Ectodermal cell (in vitro differentiated cells): ENCODE measurements around the gene WWOX.
"Not testable (repeated sequence)": the region's sequence is repeated elsewhere in the genome, so short reads cannot be mapped to it uniquely, and the experiment has no call there.

Experiments
- H3K27ac ChIP-seq: 2 replicates; pipeline ENCODE4 v1.7.0; 2013; ENCODE audit warnings: mild to moderate bottlenecking, low read depth, low read length; ENCODE audit not compliant: insufficient read depth, poor library complexity, severe bottlenecking
- H3K27me3 ChIP-seq: 2 replicates; pipeline ENCODE4 v1.7.0; 2013; ENCODE audit warnings: mild to moderate bottlenecking, low read length; ENCODE audit not compliant: insufficient read depth, control insufficient read depth, poor library complexity, severe bottlenecking
- H3K36me3 ChIP-seq: one replicate; pipeline ENCODE4 v1.7.0; 2013; ENCODE audit warnings: low read length; ENCODE audit not compliant: control insufficient read depth, insufficient read depth
- H3K4me1 ChIP-seq: one replicate; pipeline ENCODE4 v1.7.0; 2013; ENCODE audit warnings: low read length; ENCODE audit not compliant: control insufficient read depth, insufficient read depth
- H3K4me3 ChIP-seq: 2 replicates; pipeline ENCODE4 v1.7.0; 2013; ENCODE audit warnings: low read depth, low read length, control low read depth; ENCODE audit not compliant: insufficient read depth
- H3K9me3 ChIP-seq: 2 replicates; pipeline ENCODE4 v1.7.0; 2013; ENCODE audit warnings: mild to moderate bottlenecking, low read length, moderate library complexity; ENCODE audit not compliant: control insufficient read depth
- WGBS, 2 experiments: methylation state at CpG; one replicate each; pipeline ENCODE4 v1.1.7; 2013; ENCODE audit warnings: missing lambda C conversion rate in 2 of 2; 5-methylcytosine and 5-hydroxymethylcytosine counted together

The WWOX gene

DNA sequence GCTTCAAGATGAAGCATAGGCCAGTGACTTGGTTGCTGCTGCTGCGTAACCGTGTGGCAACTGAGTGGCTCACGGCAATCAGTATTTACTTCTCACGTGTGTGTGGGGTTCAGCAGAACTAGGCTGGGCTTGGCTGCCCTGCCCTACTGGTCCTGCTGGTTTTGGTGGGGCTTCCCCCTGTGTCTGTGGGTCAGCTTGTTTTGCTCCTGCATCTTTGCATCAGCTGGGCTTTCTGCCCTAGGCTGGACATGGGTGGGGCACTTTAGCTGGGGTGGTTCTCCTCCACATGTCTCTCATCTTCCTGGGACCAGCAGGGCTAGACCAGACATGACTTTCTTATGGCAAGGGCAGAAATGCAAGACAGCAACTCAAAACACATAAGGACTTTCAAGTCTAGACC lies 950.6 kb downstream of the WWOX start:
- Histone ChIP-seq H3K4me1 (no peaks in the 10 kb centered on the region), H3K36me3 (no peaks in the 10 kb centered on the region), H3K27me3 (no peaks in the 10 kb centered on the region), H3K4me3 (no peak overlapping the region), H3K27ac (no peak overlapping the region), H3K9me3 (no peaks in the 10 kb centered on the region)
- 90 to 95% methylated on average over 4 of the region's 4 CpGs for WGBS, 2 experiments

DNA sequence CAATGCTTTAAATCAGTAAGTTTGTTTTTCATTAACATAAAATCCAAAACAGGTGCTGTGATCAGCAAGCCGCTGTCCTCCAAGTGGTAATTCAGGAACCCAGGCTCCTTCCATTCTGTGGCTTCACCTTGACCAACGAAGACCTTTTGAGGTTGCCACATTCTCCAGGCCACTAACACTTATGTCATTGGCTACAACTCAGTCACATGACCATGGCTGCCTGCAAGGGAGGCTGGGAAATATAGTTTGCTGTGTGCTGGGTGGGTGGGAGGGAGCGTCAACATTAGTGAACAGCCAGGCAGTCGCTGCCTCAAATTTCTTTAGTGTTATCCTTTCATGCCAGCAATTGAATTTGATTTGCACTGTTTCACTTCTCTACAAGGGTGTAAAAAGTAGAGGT lies 951.9 kb downstream of the WWOX start:
- H3K36me3 ChIP-seq = no peaks in the 10 kb centered on the region
- 92 to 96% methylated on average over 4 of the region's 4 CpGs for WGBS, 2 experiments
- no peaks in the 10 kb centered on the region for H3K4me1 ChIP-seq
- H3K27ac ChIP-seq = no peak overlapping the region
- no peaks in the 10 kb centered on the region for H3K9me3 ChIP-seq
- H3K27me3 ChIP-seq = no peaks in the 10 kb centered on the region
- H3K4me3 ChIP-seq = no peak overlapping the region

- H3K9me3 ChIP-seq, H3K36me3 ChIP-seq, H3K27me3 ChIP-seq, H3K4me3 ChIP-seq, H3K27ac ChIP-seq, H3K4me1 ChIP-seq: not testable (repeated sequence)
- 84 to 92% methylated on average over 4 of the region's 4 CpGs for WGBS, 2 experiments
Measured at GRCh38 chr16:79052198-79052597, 952.7 kb downstream of the WWOX start.

DNA sequence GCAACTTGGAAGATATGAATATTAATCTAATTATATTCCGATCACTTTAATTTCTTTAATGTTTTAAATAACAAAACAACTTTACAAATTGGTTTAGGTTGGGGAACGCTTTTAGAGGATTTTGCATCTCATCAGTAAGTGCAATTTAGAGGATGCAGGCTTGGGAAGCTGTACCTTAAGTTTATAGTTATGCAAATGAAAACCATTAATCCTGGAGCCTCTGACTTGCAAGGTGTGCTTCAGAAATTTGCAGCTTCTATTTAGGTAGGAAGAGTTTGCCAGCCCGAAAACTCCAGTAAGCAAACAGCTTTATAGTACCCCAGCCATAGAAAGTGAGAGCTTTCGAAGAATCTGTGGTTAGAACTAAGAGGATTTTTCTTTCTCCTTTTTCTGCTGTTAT lies 954.1 kb downstream of the WWOX start:
- Histone ChIP-seq H3K27ac (no peak overlapping the region), H3K36me3 (no peaks in the 10 kb centered on the region), H3K4me1 (no peaks in the 10 kb centered on the region), H3K27me3 (no peaks in the 10 kb centered on the region), H3K4me3 (no peak overlapping the region), H3K9me3 (no peaks in the 10 kb centered on the region)
- 69 to 70% methylated on average over 2 to 3 of the region's 4 CpGs for WGBS, 2 experiments

- WGBS, 2 experiments = 87 to 88% methylated on average over 12 to 13 of the region's 13 CpGs
- H3K36me3 ChIP-seq = no peaks in the 10 kb centered on the region
- H3K4me3 ChIP-seq = no peak overlapping the region
- H3K9me3 ChIP-seq = no peaks in the 10 kb centered on the region
- H3K4me1 ChIP-seq = no peaks in the 10 kb centered on the region
- no peak overlapping the region for H3K27ac ChIP-seq
- no peaks in the 10 kb centered on the region for H3K27me3 ChIP-seq
Measured at GRCh38 chr16:79054211-79054984, 954.9 kb downstream of the WWOX start.

- Histone ChIP-seq H3K4me3 (no peak overlapping the region), H3K9me3 (no peaks in the 10 kb centered on the region), H3K36me3 (no peaks in the 10 kb centered on the region), H3K4me1 (no peaks in the 10 kb centered on the region), H3K27ac (no peak overlapping the region), H3K27me3 (no peaks in the 10 kb centered on the region)
- 90 to 91% methylated on average over 3 of the region's 3 CpGs for WGBS, 2 experiments
Measured at GRCh38 chr16:79055251-79055970, 956.0 kb downstream of the WWOX start.

DNA sequence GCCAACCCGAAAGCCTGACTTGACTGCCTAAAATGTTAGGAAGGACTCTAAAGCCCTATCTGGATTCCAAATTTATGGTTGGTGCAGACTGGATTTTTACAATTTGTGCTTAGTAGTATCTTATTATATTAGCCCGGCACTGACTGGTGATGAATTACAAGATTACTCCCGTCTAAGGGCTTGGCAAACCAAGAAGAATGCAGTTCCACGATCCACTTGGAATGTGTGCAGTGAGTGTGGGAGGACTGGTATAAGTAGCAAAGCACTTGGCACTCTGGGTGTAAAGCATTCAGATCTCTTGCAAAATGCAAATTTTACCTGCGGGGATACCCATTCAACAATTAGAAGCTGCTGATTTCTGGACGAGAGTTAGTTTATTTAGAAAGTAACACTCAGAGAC lies 961.7 kb downstream of the WWOX start:
- Histone ChIP-seq H3K36me3 (no peaks in the 10 kb centered on the region), H3K27me3 (no peaks in the 10 kb centered on the region)
- WGBS, 2 experiments = 89 to 90% methylated on average over 6 of the region's 6 CpGs

GRCh38 chr16:79062336-79062735 lies 962.9 kb downstream of the WWOX start:
- H3K27me3 ChIP-seq = no peaks in the 10 kb centered on the region
- 65 to 75% methylated on average over 6 of the region's 6 CpGs for WGBS, 2 experiments

More for the DNA sequence above, 961.7 kb downstream of the WWOX start:
- no peaks in the 10 kb centered on the region for H3K9me3 ChIP-seq
- H3K4me1 ChIP-seq = no peaks in the 10 kb centered on the region
- H3K4me3 ChIP-seq = no peak overlapping the region
- no peak overlapping the region for H3K27ac ChIP-seq

GRCh38 chr16:79062821-79063220 lies 963.4 kb downstream of the WWOX start:
- WGBS, 2 experiments = 95 to 96% methylated on average over 6 of the region's 6 CpGs
- Histone ChIP-seq H3K36me3 (no peaks in the 10 kb centered on the region), H3K9me3 (no peaks in the 10 kb centered on the region), H3K27me3 (no peaks in the 10 kb centered on the region), H3K4me3 (no peak overlapping the region), H3K4me1 (no peaks in the 10 kb centered on the region), H3K27ac (no peak overlapping the region)

More at GRCh38 chr16:79062336-79062735, 962.9 kb downstream of the WWOX start:
- H3K4me3 ChIP-seq = no peak overlapping the region
- H3K9me3 ChIP-seq = no peaks in the 10 kb centered on the region
- H3K36me3 ChIP-seq = no peaks in the 10 kb centered on the region
- H3K4me1 ChIP-seq = no peaks in the 10 kb centered on the region
- no peak overlapping the region for H3K27ac ChIP-seq

GRCh38 chr16:79064256-79064972 lies 965.0 kb downstream of the WWOX start:
- Histone ChIP-seq H3K36me3 (no peaks in the 10 kb centered on the region), H3K9me3 (no peaks in the 10 kb centered on the region), H3K4me1 (no peaks in the 10 kb centered on the region), H3K27ac (no peak overlapping the region), H3K27me3 (no peaks in the 10 kb centered on the region), H3K4me3 (no peak overlapping the region)
- WGBS, 2 experiments = 97% methylated on average over 15 of the region's 15 CpGs
